ENCODE measurements around the gene BIN1. TPM values are rescaled to one million over a fixed set of nuclear protein-coding genes. Genes with fewer than 3 reads are reported as not detected.

The BIN1 gene
- total RNA-seq, 1 experiment from 2014 or later = 58.6 TPM

GRCh38 chr2:127134833-127135830, 28.2 kb upstream of the BIN1 start:
- intact Hi-C loops (cut with micrococcal nuclease; ENCODE audit: unreplicated experiment) = no loop called here
- no peak for TF ChIP-seq REST (IDR thresholded peaks at IDR 0.05; ENCODE audit: insufficient read depth in 1 of 2, low read depth in 2 of 2, low read length in 1 of 2)
- POLR2A ChIA-PET = no interaction called here

GRCh38 chr2:127134235-127134634, 27.3 kb upstream of the BIN1 start:
- TF ChIP-seq, protein P1, sequence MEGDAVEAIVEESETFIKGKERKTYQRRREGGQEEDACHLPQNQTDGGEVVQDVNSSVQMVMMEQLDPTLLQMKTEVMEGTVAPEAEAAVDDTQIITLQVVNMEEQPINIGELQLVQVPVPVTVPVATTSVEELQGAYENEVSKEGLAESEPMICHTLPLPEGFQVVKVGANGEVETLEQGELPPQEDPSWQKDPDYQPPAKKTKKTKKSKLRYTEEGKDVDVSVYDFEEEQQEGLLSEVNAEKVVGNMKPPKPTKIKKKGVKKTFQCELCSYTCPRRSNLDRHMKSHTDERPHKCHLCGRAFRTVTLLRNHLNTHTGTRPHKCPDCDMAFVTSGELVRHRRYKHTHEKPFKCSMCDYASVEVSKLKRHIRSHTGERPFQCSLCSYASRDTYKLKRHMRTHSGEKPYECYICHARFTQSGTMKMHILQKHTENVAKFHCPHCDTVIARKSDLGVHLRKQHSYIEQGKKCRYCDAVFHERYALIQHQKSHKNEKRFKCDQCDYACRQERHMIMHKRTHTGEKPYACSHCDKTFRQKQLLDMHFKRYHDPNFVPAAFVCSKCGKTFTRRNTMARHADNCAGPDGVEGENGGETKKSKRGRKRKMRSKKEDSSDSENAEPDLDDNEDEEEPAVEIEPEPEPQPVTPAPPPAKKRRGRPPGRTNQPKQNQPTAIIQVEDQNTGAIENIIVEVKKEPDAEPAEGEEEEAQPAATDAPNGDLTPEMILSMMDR (IDR thresholded peaks at IDR 0.05) = no peak
- TF ChIP-seq TCF7L2 (IDR thresholded peaks at IDR 0.05; ENCODE audit: low read depth, low read length) (no peak), SIN3A (IDR thresholded peaks at IDR 0.05; ENCODE audit: borderline replicate concordance, insufficient read depth, low read depth, low read length) (no peak), REST (IDR thresholded peaks at IDR 0.05; ENCODE audit: insufficient read depth in 1 of 2, low read depth in 2 of 2, low read length in 1 of 2) (no peak)
- no TSS peak for BruUV-seq (replicated peaks)
- ATAC-seq (no peak), DNase-seq (ENCODE audit: low read depth, low spot score) (no peak)
- Histone ChIP-seq H3K36me3 (ENCODE audit: control insufficient read depth, insufficient read depth, low read length) (no peaks in the 10 kb centered on the region), H3K27me3 (ENCODE audit: control insufficient read depth, insufficient read depth, low read length) (no peaks in the 10 kb centered on the region), H3K27ac (ENCODE audit: low read length) (no peak overlapping the region), H3K4me1 (ENCODE audit: control insufficient read depth, insufficient read depth, low read length) (no peaks in the 10 kb centered on the region), H3K4me3 (ENCODE audit: low read depth in 2 of 2, low read length in 2 of 2) (no peak overlapping the region), H3K9me3 (ENCODE audit: control insufficient read depth, insufficient read depth, low read depth, low read length) (no peaks in the 10 kb centered on the region)
- ChIA-PET POLR2A (no interaction called here), CTCF (no interaction called here)
- in situ Hi-C loops (cut with HindIII; ENCODE audit: low pct_unique_long_range_greater_than_20kb, low sequenced_read_pairs) = no loop called here
- intact Hi-C loops (cut with micrococcal nuclease; ENCODE audit: unreplicated experiment) = no loop called here

More at GRCh38 chr2:127134833-127135830, 28.2 kb upstream of the BIN1 start:
- no peaks in the 10 kb centered on the region for H3K27me3 ChIP-seq (ENCODE audit: control insufficient read depth, insufficient read depth, low read length)
- CTCF ChIA-PET = no interaction called here
- H3K4me3 ChIP-seq (ENCODE audit: low read depth in 2 of 2, low read length in 2 of 2) = no peak overlapping the region
- no peaks in the 10 kb centered on the region for H3K4me1 ChIP-seq (ENCODE audit: control insufficient read depth, insufficient read depth, low read length)
- ATAC-seq = no peak
- H3K9me3 ChIP-seq (ENCODE audit: control insufficient read depth, insufficient read depth, low read depth, low read length) = no peaks in the 10 kb centered on the region
- no peak for DNase-seq (ENCODE audit: low read depth, low spot score)
- no peak overlapping the region for H3K27ac ChIP-seq (ENCODE audit: low read length)
- in situ Hi-C loops (cut with HindIII; ENCODE audit: low pct_unique_long_range_greater_than_20kb, low sequenced_read_pairs) = no loop called here
- no peaks in the 10 kb centered on the region for H3K36me3 ChIP-seq (ENCODE audit: control insufficient read depth, insufficient read depth, low read length)
- no TSS peak for BruUV-seq (replicated peaks)

Measured in Panc1 (cell line).